Activated CD4-positive, alpha-beta T cell treated with anti-CD3 and anti-CD28 coated beads, Interleukin-2, amount 10 ng/mL, durations not matched to agents 7 days and 5 days (primary cell): ENCODE measurements around the gene BAIAP2L2. TPM values are rescaled to one million over a fixed set of nuclear protein-coding genes. Genes with fewer than 3 reads are reported as not detected.
"Not testable (repeated sequence)": the region's sequence is repeated elsewhere in the genome, so short reads cannot be mapped to it uniquely, and the experiment has no call there.

Source experiments
- CTCF ChIA-PET: fragments of 350-600 bp; sonication (Branson Sonifier 250); formaldehyde crosslinking; loops from one replicate; lab custom pipeline; 2021; ENCODE audit warnings: antibody characterized with exemption; lab: Charles Lee
- POLR2A ChIA-PET: fragments of 350-600 bp; sonication (Branson Sonifier 250); formaldehyde crosslinking; loops from one replicate; lab custom pipeline; 2021; ENCODE audit warnings: antibody characterized with exemption; lab: Charles Lee
- DNase-seq: peaks from one replicate; pipeline ENCODE4 v3.0.0-alpha.2; 2020
- H3K27ac Mint-ChIP-seq: one replicate; pipeline ENCODE4 v1.8.0; 2021; ENCODE audit warnings: mild to moderate bottlenecking, moderate library complexity, mixed read lengths
- H3K27me3 Mint-ChIP-seq: one replicate; pipeline ENCODE4 v1.8.0; 2021; ENCODE audit warnings: mixed read lengths
- H3K36me3 Mint-ChIP-seq: one replicate; pipeline ENCODE4 v1.8.0; 2021; ENCODE audit warnings: low read depth, mixed read lengths
- H3K4me1 Mint-ChIP-seq: one replicate; pipeline ENCODE4 v1.8.0; 2021; ENCODE audit warnings: mixed read lengths
- H3K4me3 Mint-ChIP-seq: one replicate; pipeline ENCODE4 v1.8.0; 2021; ENCODE audit warnings: mild to moderate bottlenecking, moderate library complexity, mixed read lengths
- H3K9me3 Mint-ChIP-seq: one replicate; pipeline ENCODE4 v1.8.0; 2021; ENCODE audit warnings: mixed read lengths
- total RNA-seq, 2 experiments: library from RNA; stranded (reverse); gene quantifications; one replicate each; pipeline ENCODE4 v1.2.3, GENCODE V29; 2021

BAIAP2L2 gene
- total RNA-seq, 2 experiments from 2014 or later, result 0.50 to 0.55 TPM

- Mint-ChIP-seq H3K27me3 (no peaks in the 10 kb centered on the region), H3K27ac (no peak overlapping the region), H3K36me3 (no peaks in the 10 kb centered on the region), H3K9me3 (no peaks in the 10 kb centered on the region), H3K4me3 (no peak overlapping the region), H3K4me1 (no peaks in the 10 kb centered on the region)
- POLR2A ChIA-PET, result no interaction called here
- CTCF ChIA-PET, result no interaction called here
- no peak for DNase-seq
These were observed 71.3 kb downstream of the BAIAP2L2 start for GRCh38 chr22:38038890-38039812.

DNA sequence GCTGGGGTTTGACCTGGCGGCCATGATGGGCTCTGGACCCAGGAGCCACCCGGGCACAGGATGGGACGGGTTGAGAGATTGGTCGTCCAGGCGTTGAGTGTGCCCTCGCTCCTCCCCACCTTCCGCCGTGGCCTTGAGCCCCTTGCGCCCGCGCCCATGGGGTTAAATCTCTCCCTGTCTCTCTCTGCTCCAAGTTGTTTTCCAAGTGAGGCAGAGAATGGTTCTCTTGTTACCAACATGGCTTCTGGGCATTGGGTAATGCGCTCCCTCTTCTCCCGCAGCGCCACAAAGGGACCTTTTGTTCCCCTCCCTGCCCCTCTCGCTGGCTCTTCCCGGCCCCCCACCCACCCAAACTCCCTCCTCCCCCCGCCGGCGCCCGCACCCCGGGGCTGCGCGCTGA, 72.1 kb downstream of the BAIAP2L2 start:
- no peak overlapping the region for H3K4me3 Mint-ChIP-seq
- H3K36me3 Mint-ChIP-seq, result no peaks in the 10 kb centered on the region
- ChIA-PET CTCF (interaction anchor here (1.9 kb wide), 1 partner anchor 14 kb away, joined by 5 read pairs; no protein-coding TSS in a partner anchor), POLR2A (no interaction called here)
- no peaks in the 10 kb centered on the region for H3K9me3 Mint-ChIP-seq
- no peak overlapping the region for H3K27ac Mint-ChIP-seq
- H3K4me1 Mint-ChIP-seq, result no peaks in the 10 kb centered on the region
- no peaks in the 10 kb centered on the region for H3K27me3 Mint-ChIP-seq
- no peak for DNase-seq

GRCh38 chr22:38037367-38038150, 72.9 kb downstream of the BAIAP2L2 start:
- H3K36me3 Mint-ChIP-seq, POLR2A ChIA-PET, H3K9me3 Mint-ChIP-seq, H3K4me1 Mint-ChIP-seq, DNase-seq, H3K27me3 Mint-ChIP-seq, H3K27ac Mint-ChIP-seq, H3K4me3 Mint-ChIP-seq: not testable (repeated sequence)
- CTCF ChIA-PET, result interaction anchor here (0.6 to 1.9 kb wide), 2 partner anchors 14 to 45 kb away, joined by 3 to 5 read pairs; no protein-coding TSS in a partner anchor

DNA sequence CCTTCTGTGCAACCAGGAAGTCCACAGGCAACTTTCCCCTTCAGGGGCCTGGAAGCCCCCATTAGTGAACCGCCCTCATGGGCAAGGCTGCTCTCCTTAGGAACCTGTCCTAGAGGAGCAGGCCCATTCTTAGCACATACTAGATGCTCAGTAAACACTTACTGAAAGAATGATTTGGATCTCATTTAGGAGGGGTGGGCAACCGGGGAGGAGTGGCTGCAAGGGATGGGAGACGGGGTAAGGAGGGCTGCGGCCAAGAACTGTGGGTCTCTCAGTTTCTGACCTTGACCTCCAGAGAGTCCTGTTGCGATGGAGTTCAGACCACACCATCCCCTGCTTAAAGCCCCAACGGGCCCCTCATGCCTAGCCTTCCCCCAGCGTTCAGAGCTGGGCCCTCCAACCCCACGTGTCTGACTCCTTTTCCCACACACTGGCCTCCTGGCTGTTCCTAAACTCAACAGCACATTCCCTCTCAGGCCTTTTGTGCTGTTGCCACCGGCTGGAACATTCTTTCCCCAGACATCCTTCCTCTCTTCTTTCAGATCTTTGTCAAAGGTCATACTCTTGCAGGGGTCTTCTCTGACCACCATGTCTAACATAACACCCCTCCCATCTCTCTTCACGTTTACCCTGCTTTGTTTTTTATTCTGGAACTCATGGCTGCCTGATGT, 74.0 kb downstream of the BAIAP2L2 start:
- Mint-ChIP-seq H3K27me3 (no peaks in the 10 kb centered on the region), H3K27ac (no peak overlapping the region), H3K36me3 (no peaks in the 10 kb centered on the region), H3K9me3 (no peaks in the 10 kb centered on the region), H3K4me1 (no peaks in the 10 kb centered on the region), H3K4me3 (no peak overlapping the region)
- ChIA-PET CTCF (interaction anchor here (1.9 kb wide), 1 partner anchor 15 kb away, joined by 5 read pairs; no protein-coding TSS in a partner anchor), POLR2A (no interaction called here)
- DNase-seq, result no peak

GRCh38 chr22:38035530-38035885, 75.0 kb downstream of the BAIAP2L2 start:
- Mint-ChIP-seq H3K9me3 (no peaks in the 10 kb centered on the region), H3K36me3 (no peaks in the 10 kb centered on the region), H3K4me3 (no peak overlapping the region), H3K4me1 (no peaks in the 10 kb centered on the region), H3K27ac (no peak overlapping the region), H3K27me3 (no peaks in the 10 kb centered on the region)
- DNase-seq, result no peak
- ChIA-PET POLR2A (no interaction called here), CTCF (no interaction called here)

Other genes starting within 250 kb of the BAIAP2L2 start
- 10 to 100 TPM; 27.6 to 30.7 TPM for gene MICALL1, start 204.4 kb downstream of the BAIAP2L2 start, total RNA-seq
- gene C22orf23, start 157.1 kb downstream of the BAIAP2L2 start, total RNA-seq, result under 1 TPM in 1 of 2 experiments, not detected in 1; 0.23 TPM
- 10 to 100 TPM; 58.5 to 66.3 TPM for gene POLR2F, start 157.0 kb downstream of the BAIAP2L2 start, total RNA-seq
- gene SOX10, start 126.1 kb downstream of the BAIAP2L2 start, total RNA-seq, result not detected
- gene PICK1, start 53.3 kb downstream of the BAIAP2L2 start, total RNA-seq, result 10 to 100 TPM; 15.2 to 15.4 TPM
- not detected for gene SLC16A8, start 26.5 kb downstream of the BAIAP2L2 start, total RNA-seq
- gene PLA2G6, start 71.1 kb upstream of the BAIAP2L2 start, total RNA-seq, result 10 to 100 TPM; 65.0 to 72.0 TPM
- 1 to 10 TPM; 4.7 to 5.0 TPM for gene MAFF, start 91.3 kb upstream of the BAIAP2L2 start, total RNA-seq
- gene TMEM184B, start 162.3 kb upstream of the BAIAP2L2 start, total RNA-seq, result 10 to 100 TPM; 33.8 to 34.5 TPM
- 10 to 100 TPM; 74.3 to 81.3 TPM for gene CSNK1E, start 206.7 kb upstream of the BAIAP2L2 start, total RNA-seq